HG02759 (cell line): ENCODE measurements around the gene CROCC2.

Source experiments
- ATAC-seq: cut with Tn5 transposase; IDR thresholded peaks from one replicate; pipeline ENCODE4 v1.9.1; 2021; ENCODE audit warnings: mild to moderate bottlenecking, moderate library complexity; ENCODE audit not compliant: unreplicated experiment

CROCC2 gene

GRCh38 chr2:240919786-240920782, 13.9 kb downstream of the CROCC2 start:
- ATAC-seq, result no peak

DNA sequence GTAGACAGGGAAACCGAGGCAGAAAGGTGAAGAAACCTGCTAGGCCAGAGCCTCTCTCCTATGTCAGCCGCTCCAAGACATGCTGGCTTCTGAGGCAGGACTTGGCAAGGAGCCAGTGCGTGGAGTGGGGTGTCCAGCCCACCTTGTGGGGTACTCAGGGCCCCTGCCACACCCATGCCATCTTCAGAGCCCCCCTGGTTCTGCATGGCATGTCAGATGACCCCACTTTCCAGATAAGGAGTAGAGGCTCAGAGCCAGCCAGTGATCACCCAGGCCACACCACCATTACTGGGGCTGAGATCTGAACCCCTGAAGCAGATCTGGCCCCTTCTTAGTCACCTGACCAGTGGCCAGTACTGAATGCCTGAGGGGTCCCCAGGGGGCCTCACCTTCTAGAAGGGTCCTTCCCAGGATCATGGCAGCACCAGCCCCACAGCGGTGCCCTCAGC, 14.7 kb downstream of the CROCC2 start:
- no peak for ATAC-seq

- ATAC-seq, result no peak
Observed at GRCh38 chr2:240921311-240921994, 15.3 kb downstream of the CROCC2 start.

DNA sequence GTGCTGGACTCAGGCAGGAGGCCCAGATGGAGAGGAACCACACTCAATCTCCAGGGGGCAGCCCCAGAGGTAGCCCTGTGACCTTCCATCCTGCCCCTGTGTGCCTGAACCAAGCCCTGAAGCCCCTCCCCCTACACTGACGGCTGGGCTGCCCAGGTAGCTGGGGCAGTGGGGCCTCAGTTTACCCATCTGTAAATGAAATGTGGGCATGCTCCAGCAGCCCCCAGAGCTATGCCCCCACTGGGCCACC, 15.8 kb downstream of the CROCC2 start:
- no peak for ATAC-seq

GRCh38 chr2:240922245-240922981, 16.3 kb downstream of the CROCC2 start:
- no peak for ATAC-seq

DNA sequence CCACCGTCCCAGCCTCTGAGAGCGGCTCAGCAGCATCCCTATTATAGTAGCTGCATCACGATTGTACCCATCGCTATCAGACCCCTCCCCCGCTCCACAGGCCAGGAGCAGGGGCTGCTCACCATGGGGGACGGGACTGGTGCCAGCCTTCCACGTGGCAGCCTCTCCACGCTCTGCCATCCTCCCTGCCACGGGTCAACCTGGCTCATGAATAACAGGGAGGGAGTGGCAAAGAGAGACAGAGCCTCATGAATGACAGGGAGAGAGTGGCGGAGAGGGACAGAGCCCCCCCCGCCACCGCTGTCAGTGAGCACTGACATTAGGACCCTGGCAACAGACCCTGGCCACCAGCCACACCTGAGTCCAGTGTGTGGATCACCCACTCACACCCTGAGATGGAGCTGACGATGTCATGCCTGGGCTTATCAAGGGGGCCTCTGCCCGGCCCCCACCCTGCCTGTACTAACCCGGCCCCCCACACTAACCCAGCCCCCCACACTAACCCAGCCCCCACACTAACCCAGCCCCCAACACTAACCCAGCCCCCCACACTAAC, 16.9 kb downstream of the CROCC2 start:
- ATAC-seq, result no peak

- ATAC-seq, result no peak
Observed at GRCh38 chr2:240925191-240925567, 19.0 kb downstream of the CROCC2 start.

- no peak for ATAC-seq
Observed at GRCh38 chr2:240925568-240926515, 19.7 kb downstream of the CROCC2 start.

GRCh38 chr2:240926516-240927389, 20.6 kb downstream of the CROCC2 start:
- ATAC-seq, result no peak

- ATAC-seq, result no peak
Observed at GRCh38 chr2:240927390-240927781, 21.2 kb downstream of the CROCC2 start.

GRCh38 chr2:240928476-240929363, 22.6 kb downstream of the CROCC2 start:
- no peak for ATAC-seq

DNA sequence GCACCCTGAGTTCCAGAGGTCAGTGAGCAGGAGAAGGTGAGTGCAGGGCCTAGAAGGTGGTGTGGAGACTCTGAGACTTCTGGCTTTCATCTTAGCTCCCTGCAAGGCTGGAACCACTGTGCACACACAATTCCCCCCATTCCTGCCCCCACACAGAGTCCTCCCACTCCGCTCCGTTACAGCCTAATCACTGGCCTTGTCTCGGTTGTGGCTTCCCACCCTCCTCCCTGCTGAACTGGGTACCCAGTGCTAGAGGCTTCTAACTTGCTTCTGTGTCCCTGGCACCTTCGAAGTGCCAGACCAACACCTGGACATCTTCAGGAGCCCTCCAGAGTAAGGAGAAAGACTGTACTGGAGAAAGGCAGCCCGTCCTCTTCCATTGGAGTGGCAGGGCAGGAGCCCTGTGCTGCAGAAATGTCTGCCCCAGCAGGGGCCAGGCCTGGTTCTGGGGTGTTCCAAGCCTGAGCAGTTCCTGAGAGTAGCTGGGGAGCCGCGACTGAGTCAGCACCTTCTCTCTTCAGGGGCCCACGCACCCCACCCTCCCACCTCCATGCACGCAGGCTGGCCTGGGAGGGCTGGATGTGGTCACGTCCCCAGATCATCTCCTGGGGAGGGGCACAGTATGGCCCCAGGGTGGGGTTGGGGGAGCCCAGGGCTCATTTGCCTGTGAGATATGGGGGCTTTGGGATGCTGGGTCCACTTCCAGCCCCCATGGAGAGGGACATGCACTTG, 23.4 kb downstream of the CROCC2 start:
- no peak for ATAC-seq

DNA sequence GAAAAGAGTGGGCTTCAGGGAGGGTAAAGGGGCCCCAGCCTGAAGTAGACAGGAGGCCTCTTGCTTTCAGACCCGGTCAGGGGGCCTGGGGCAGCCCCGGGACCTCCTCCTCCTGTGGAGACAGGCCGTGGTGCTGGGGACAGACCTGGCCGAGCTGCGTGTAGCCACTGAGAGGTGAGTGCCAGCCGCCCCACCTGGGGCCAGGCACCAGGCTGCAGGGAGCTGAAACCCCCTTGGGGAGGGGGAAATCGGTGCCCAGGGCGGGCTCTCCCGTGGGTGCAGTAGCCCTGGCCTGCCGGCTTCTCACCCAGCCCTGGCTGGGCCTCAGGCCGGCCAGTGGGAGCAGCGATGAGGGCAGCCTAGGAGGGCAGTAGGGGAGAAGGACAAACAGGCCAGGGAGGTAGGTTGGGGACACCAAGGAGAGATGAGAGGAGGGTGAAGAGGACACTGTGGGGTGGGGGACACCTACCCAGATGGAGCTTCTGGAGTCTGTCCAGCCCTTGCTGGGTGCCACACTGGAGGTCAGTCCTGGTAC, 24.0 kb downstream of the CROCC2 start:
- ATAC-seq, result no peak

DNA sequence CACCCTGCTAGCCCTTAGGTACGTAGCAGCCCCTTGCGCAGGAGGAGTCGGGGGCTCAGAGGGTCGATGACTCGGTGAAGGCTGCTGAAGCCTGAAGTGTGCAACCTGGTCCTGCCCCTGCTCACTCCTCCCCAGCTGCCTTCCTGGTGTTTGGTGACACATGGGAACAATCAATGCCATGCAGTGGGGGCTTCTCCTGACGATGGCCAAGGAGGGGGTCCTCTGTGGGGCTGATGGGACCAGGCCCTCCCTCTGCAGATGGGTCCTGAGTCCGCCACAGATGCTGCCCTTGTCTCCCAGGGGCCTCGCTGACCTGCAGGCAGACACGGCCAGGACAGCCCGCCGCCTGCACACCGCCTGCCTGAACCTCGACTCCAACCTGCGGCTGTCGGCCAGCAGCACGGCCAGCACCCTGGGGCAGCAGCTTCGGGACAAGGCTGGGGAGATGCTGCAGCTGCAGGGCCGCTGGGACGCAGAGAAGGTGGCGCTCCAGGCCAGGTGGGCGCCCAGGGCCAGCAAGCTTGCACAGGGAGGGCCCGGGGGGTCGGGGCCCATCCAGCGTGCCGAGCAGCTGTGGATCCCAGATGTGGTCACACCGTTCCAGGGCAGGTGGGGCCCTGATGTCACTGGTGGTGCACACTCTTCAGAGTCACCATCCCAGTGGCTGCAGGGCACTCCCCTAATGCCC, 24.6 kb downstream of the CROCC2 start:
- no peak for ATAC-seq

DNA sequence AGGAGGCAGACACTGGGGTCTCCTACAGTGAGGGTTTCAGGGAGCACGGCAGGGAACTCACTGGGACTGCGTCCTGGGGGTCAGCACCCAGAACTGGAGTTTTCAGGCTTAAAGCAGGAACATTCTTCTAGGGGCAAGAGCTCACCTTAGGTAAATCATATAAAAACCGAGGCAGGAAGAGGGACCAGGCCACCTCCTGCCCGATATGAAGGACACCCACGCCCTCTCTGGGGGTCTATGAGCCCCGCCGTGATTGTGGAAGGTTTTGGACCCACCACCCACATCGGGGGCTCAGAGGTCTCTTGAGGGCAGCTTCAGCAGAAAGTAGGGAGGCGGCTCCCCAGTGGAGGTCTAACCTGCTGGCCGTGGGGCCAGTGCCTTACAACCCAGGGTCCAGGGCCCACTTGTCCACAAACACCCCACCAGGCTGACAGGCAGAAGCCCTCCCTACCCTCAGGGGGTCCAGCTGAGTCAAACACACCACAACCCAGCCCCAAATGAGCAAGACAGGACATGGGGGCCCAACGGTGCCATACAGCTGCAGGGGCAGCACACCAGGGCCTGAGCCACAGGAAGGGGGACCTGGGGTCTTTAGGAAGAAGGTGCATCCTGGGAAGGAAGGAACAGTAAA, 25.3 kb downstream of the CROCC2 start:
- ATAC-seq, result no peak

- no peak for ATAC-seq
Observed at GRCh38 chr2:240932001-240932723, 26.0 kb downstream of the CROCC2 start.
